Vagina (tissue), 2 donors: ENCODE measurements around the gene SLC66A2. TPM values are rescaled to one million over a fixed set of nuclear protein-coding genes. Genes with fewer than 3 reads are reported as not detected.

Experiments used
- DNase-seq, 2 donors: peaks; one replicate each; pipeline ENCODE4 v3.0.0-alpha.2; 2017; ENCODE audit errors: extremely low spot score in 2 of 2
- H3K27ac ChIP-seq: fragments of 200-600 bp; sonication (generic); one replicate; pipeline ENCODE4 v1.5.1; 2019
- H3K27me3 ChIP-seq: fragments of 200-600 bp; sonication (generic); one replicate; pipeline ENCODE4 v1.5.1; 2019
- H3K36me3 ChIP-seq, 2 donors: fragments of 200-600 bp; sonication (generic); one replicate each; pipeline ENCODE4 v1.5.1; 2017 to 2019
- H3K4me1 ChIP-seq: fragments of 200-600 bp; sonication (generic); one replicate; pipeline ENCODE4 v1.5.1; 2019
- H3K4me3 ChIP-seq, 2 donors: fragments of 200-600 bp; sonication (generic); 1 replicate in 1 of 2; 2 replicates in 1 of 2; pipeline ENCODE4 v1.5.1; 2016 to 2019
- H3K9me3 ChIP-seq: fragments of 200-600 bp; sonication (generic); one replicate; pipeline ENCODE4 v1.5.1; 2019
- POLR2A ChIP-seq, 2 donors: fragments of 450-650 bp; IDR thresholded peaks; one replicate each; pipeline ENCODE4 v1.6.1; 2017; ENCODE audit warnings: antibody characterized with exemption in 2 of 2, mild to moderate bottlenecking in 2 of 2, moderate library complexity in 2 of 2
- POLR2AphosphoS5 ChIP-seq, 2 donors: sonication (generic); formaldehyde crosslinking; IDR thresholded peaks; one replicate each; pipeline ENCODE4 v1.9.0; 2017; ENCODE audit warnings: antibody characterized with exemption in 2 of 2, mild to moderate bottlenecking in 2 of 2, low read depth in 1 of 2; ENCODE audit not compliant: insufficient read depth in 1 of 2
- intact Hi-C: fragments of 100-400 bp; cut with DNase I; formaldehyde crosslinking; loops from one replicate; pipeline ENCODE4 v1.15.1; 2023
- total RNA-seq: library from RNA; depleted of rRNA; stranded (reverse); fragments of >200 nt; gene quantifications from one replicate; pipeline ENCODE4 v1.2.3, GENCODE V29; 2016
- TF ChIP-seq, protein P1 (sequence below), 3 experiments: fragments of 450-650 bp in 2 of 3; fragments of 200-600 bp in 1 of 3; sonication (generic) in 1 of 3; IDR thresholded peaks; one replicate each; pipeline ENCODE4 v1.5.1; 2017 to 2019; ENCODE audit warnings: antibody characterized with exemption in 3 of 3, mild to moderate bottlenecking in 2 of 3, moderate library complexity in 2 of 3

SLC66A2 gene
- total RNA-seq, 1 donor from 2014 or later = 32.2 TPM

DNA sequence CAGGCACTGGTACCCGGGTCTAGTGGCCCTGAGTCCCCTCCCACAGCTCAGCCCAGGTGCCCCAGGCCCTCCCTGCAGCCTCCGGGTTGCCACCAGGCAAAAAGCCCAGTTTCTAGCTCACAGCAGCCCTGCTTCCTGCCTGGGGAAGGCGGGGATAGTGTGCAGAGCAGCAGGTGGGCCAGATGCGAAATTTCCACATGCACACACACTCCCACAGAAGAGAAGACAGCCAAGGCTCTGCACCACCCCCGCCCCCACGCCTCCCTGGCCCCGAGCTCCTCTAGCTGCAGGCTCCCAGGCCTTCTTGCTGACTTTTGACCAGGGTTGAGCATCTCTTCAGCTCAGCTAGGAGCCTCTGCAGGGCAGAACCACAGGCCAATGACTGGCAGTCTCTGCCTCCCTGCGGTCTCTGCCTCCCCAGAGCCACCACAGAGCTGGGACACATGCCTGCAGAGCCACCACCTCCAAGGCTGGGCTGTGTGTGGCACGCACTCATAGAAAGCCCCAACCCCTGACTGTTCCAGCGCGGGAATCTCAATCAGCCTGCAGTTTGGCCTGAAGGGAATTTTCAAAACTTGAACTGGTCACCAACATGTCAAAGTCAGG lies 7.2 kb downstream of the SLC66A2 start:
- no peak overlapping the region for H3K4me3 ChIP-seq
- H3K9me3 ChIP-seq = no peaks in the 10 kb centered on the region
- H3K27ac ChIP-seq = no peak overlapping the region
- peaks cover 0 to 25% of the 10 kb centered on the region in 2 donors for H3K36me3 ChIP-seq
- H3K4me1 ChIP-seq = peaks cover 82% of the 10 kb centered on the region
- H3K27me3 ChIP-seq = no peaks in the 10 kb centered on the region
- no peak for DNase-seq
- TF ChIP-seq, protein P1, sequence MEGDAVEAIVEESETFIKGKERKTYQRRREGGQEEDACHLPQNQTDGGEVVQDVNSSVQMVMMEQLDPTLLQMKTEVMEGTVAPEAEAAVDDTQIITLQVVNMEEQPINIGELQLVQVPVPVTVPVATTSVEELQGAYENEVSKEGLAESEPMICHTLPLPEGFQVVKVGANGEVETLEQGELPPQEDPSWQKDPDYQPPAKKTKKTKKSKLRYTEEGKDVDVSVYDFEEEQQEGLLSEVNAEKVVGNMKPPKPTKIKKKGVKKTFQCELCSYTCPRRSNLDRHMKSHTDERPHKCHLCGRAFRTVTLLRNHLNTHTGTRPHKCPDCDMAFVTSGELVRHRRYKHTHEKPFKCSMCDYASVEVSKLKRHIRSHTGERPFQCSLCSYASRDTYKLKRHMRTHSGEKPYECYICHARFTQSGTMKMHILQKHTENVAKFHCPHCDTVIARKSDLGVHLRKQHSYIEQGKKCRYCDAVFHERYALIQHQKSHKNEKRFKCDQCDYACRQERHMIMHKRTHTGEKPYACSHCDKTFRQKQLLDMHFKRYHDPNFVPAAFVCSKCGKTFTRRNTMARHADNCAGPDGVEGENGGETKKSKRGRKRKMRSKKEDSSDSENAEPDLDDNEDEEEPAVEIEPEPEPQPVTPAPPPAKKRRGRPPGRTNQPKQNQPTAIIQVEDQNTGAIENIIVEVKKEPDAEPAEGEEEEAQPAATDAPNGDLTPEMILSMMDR (IDR thresholded peaks at IDR 0.05) = no peak
- TF ChIP-seq POLR2AphosphoS5 (IDR thresholded peaks at IDR 0.05; ENCODE audit: insufficient read depth in 1 of 2, low read depth in 1 of 2) (no peak), POLR2A (IDR thresholded peaks at IDR 0.05) (no peak)
- intact Hi-C loops = no loop called here

DNA sequence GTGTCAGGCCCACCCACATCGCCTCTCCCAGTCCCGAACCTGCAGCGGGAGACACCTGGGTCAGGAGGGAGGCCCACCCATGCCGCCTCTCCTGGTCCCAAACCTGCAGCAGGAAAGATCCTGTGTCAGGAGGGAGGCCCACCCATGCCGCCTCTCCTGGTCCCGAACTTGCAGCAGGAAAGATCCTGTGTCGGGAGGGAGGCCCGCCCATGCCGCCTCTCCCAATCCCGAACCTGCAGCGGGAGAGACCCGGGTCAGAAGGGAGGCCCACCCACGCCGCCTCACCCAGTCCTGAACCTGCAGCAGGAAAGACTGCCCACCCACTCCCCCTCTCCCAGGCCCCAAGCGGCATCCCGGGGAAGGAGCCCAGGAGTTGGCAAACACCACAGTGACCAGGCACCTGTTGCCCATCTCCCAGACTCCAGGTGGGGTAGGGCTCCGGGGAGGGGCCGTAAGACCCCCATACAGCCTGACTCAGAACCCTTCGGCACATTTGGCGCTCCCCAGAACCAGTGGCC lies 7.8 kb downstream of the SLC66A2 start:
- H3K4me3 ChIP-seq = no peak overlapping the region
- H3K27me3 ChIP-seq = no peaks in the 10 kb centered on the region
- H3K36me3 ChIP-seq = peaks cover 0 to 25% of the 10 kb centered on the region in 2 donors
- H3K4me1 ChIP-seq = peaks cover 79% of the 10 kb centered on the region
- no peak for DNase-seq
- H3K27ac ChIP-seq = no peak overlapping the region
- intact Hi-C loops = no loop called here
- no peaks in the 10 kb centered on the region for H3K9me3 ChIP-seq
- no peak for TF ChIP-seq POLR2AphosphoS5 (IDR thresholded peaks at IDR 0.05; ENCODE audit: insufficient read depth in 1 of 2, low read depth in 1 of 2)
- TF ChIP-seq, protein P1 (IDR thresholded peaks at IDR 0.05) = no peak
- TF ChIP-seq POLR2A (IDR thresholded peaks at IDR 0.05) = no peak

DNA sequence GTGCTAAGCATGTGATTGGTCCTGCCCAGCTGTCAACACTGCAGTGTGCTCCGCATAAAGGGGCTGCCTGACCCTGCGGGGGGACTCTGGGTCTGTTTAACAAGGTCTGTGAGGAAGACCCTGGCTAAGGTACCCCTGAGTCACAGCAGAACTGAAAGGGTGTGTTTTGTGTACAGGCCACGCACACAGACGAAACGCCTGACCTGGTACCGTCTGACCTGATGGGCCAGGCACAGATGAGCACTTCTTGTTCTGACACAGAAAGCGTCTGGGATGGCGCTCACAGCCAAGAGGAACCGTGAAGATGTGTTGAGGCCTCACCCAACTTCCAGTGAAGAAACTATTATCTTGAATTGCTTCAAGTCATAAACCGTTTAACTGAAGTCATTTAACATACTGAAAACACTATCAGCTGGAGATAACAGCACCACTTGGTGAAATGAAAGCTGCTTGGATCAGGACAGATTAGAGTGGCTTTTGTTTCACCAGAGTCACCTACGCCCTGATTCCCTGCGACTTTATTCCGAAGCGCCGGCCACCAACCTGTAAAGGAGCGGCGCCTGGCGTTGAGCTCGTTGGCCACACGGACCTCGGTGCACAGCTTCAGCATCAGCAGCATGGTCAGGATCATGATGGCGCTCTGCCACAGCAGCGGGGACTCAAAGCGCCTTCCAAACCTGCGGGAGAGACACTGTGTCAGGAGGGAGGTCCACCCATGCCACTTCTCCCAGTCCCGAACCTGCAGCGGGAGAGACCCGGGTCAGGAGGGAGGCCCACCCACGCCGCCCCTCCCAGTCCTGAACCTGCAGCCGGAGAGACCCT lies 8.5 kb downstream of the SLC66A2 start:
- Histone ChIP-seq H3K4me1 (peaks cover 77% of the 10 kb centered on the region), H3K27ac (no peak overlapping the region), H3K9me3 (no peaks in the 10 kb centered on the region), H3K27me3 (no peaks in the 10 kb centered on the region), H3K4me3 (no peak overlapping the region), H3K36me3 (peaks cover 0 to 25% of the 10 kb centered on the region in 2 donors)
- no peak for DNase-seq
- TF ChIP-seq POLR2A (IDR thresholded peaks at IDR 0.05) = no peak
- no peak for TF ChIP-seq POLR2AphosphoS5 (IDR thresholded peaks at IDR 0.05; ENCODE audit: insufficient read depth in 1 of 2, low read depth in 1 of 2)
- TF ChIP-seq, protein P1 (IDR thresholded peaks at IDR 0.05) = no peak
- intact Hi-C loops = no loop called here

DNA sequence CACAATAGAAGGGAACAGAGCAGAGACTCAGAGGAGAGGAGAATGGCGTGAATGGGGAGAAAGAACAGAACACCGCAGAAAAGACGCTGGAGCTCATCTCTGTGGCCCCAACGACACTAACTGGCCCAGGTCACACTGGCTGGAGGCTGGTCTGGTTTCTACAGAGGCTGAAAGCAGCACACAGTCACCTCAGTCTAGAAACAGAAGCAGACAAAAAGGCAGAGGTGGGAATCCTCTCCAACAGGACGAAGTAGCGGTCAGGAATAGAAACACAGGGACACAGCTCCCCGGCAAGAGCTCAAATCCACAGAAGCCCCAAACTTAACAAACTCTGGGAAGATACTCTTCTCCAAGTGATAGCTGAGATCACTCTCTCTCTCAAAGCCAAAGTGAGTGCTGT lies 9.2 kb downstream of the SLC66A2 start:
- TF ChIP-seq POLR2A (IDR thresholded peaks at IDR 0.05) (no peak), POLR2AphosphoS5 (IDR thresholded peaks at IDR 0.05; ENCODE audit: insufficient read depth in 1 of 2, low read depth in 1 of 2) (no peak)
- TF ChIP-seq, protein P1 (IDR thresholded peaks at IDR 0.05) = no peak
- no peak overlapping the region for H3K27ac ChIP-seq
- peaks cover 0 to 26% of the 10 kb centered on the region in 2 donors for H3K36me3 ChIP-seq
- peaks cover 69% of the 10 kb centered on the region for H3K4me1 ChIP-seq
- H3K9me3 ChIP-seq = no peaks in the 10 kb centered on the region
- H3K27me3 ChIP-seq = no peaks in the 10 kb centered on the region
- DNase-seq = no peak
- H3K4me3 ChIP-seq = no peak overlapping the region
- intact Hi-C loops = no loop called here
